ENCODE results near the gene PTPRN2. TPM values are rescaled to one million over a fixed set of nuclear protein-coding genes. Genes with fewer than 3 reads are reported as not detected.

The PTPRN2 gene
- total RNA-seq, 1 experiment from 2014 or later = 2.1 TPM

DNA sequence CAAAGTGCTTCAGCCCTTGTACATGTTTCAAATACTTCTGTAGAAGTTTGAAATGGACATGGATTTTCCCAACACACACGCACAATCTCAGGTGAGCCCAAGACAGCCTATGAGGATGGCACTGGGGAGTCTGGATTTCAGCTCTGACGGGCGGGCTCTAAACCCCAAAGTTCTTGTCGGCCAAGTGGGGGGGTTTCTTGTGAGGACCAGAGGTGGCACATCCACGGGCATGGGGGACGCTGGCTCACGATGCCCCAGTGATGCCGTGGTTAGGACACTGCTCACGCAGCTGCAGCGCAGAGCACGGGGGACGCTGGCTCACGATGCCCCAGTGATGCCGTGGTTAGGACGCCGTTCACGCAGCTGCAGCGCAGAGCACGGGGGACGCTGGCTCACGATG, 970.7 kb downstream of the PTPRN2 start:
- ChIA-PET CTCF (no interaction called here), POLR2A (no interaction called here), RAD21 (ENCODE audit: low non-redundant PET in 1 of 2, low total read pairs in 2 of 2, uncharacterized antibody in 2 of 2, unreplicated experiment in 2 of 2) (no interaction called here)
- no peak overlapping the region for H3K9ac ChIP-seq (ENCODE audit: low read length)
- no peaks in the 10 kb centered on the region for H3K4me1 ChIP-seq (ENCODE audit: control insufficient read depth in 1 of 2, insufficient read depth in 2 of 2, low read length in 2 of 2)
- H3K9me3 ChIP-seq (ENCODE audit: control insufficient read depth in 1 of 2, insufficient read depth in 1 of 2, low read depth in 1 of 2, low read length in 2 of 2) = no peaks in the 10 kb centered on the region
- DNase-seq (ENCODE audit: low read depth, low spot score) (no peak), ATAC-seq (no peak)
- BruUV-seq (replicated peaks) = no TSS peak
- no peaks in the 10 kb centered on the region for H3K27me3 ChIP-seq (ENCODE audit: insufficient read depth, low read length)
- H4K20me1 ChIP-seq (ENCODE audit: insufficient read depth) = no peaks in the 10 kb centered on the region
- H3K9me2 ChIP-seq (ENCODE audit: insufficient read depth) = no peaks in the 10 kb centered on the region
- intact Hi-C loops (cut with micrococcal nuclease) = no loop called here
- H2AFZ ChIP-seq (ENCODE audit: low read depth, low read length, poor library complexity, severe bottlenecking) = no peak overlapping the region
- H3K36me3 ChIP-seq (ENCODE audit: control insufficient read depth in 1 of 2, insufficient read depth in 2 of 2, low read length in 2 of 2) = no peaks in the 10 kb centered on the region
- no peaks in the 10 kb centered on the region for H3K79me2 ChIP-seq (ENCODE audit: insufficient read depth, low read length)
- no peak for TF ChIP-seq SP1 (IDR thresholded peaks at IDR 0.05; ENCODE audit: low read depth)
- TF ChIP-seq, protein P1, sequence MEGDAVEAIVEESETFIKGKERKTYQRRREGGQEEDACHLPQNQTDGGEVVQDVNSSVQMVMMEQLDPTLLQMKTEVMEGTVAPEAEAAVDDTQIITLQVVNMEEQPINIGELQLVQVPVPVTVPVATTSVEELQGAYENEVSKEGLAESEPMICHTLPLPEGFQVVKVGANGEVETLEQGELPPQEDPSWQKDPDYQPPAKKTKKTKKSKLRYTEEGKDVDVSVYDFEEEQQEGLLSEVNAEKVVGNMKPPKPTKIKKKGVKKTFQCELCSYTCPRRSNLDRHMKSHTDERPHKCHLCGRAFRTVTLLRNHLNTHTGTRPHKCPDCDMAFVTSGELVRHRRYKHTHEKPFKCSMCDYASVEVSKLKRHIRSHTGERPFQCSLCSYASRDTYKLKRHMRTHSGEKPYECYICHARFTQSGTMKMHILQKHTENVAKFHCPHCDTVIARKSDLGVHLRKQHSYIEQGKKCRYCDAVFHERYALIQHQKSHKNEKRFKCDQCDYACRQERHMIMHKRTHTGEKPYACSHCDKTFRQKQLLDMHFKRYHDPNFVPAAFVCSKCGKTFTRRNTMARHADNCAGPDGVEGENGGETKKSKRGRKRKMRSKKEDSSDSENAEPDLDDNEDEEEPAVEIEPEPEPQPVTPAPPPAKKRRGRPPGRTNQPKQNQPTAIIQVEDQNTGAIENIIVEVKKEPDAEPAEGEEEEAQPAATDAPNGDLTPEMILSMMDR (IDR thresholded peaks at IDR 0.05 in 2 of 3, conservative IDR thresholded peaks at IDR 0.05 in 1 of 3; ENCODE audit: borderline replicate concordance in 1 of 3, insufficient read depth in 1 of 3, low read depth in 2 of 3, low read length in 2 of 3) = no peak
- TF ChIP-seq ELF1 (IDR thresholded peaks at IDR 0.05; ENCODE audit: borderline replicate concordance, low read depth) = no peak
- no peak for TF ChIP-seq CEBPB (IDR thresholded peaks at IDR 0.05; ENCODE audit: low read depth)
- no peak for TF ChIP-seq RAD21 (IDR thresholded peaks at IDR 0.05; ENCODE audit: low read depth)
- H3K4me3 ChIP-seq (replicated peaks in 1 of 2; ENCODE audit: low read depth in 1 of 2, low read length in 2 of 2) = no peak overlapping the region
- H3K27ac ChIP-seq (ENCODE audit: low read depth, low read length) = no peak overlapping the region
- no peak overlapping the region for H3K4me2 ChIP-seq (ENCODE audit: low read length)

DNA sequence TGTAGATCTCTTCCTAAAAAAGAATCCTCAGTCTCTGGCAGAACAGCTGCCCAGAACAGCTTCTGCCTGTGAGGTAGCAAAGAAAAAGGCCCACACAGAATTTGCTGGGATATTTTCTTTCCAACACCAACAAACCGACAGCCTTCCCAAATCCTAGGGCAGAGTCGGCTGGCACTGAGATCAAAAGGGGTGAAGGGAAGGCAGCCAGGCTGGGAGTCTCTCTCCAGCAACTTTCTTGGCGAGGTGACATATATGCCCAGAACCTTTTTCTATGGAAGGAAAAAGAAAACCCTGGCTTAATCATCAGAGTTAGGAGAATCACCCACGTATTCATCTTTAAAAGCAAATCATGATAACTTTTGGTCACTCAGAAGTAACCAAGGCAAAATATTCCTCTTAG, 971.2 kb downstream of the PTPRN2 start:
- Histone ChIP-seq H4K20me1 (ENCODE audit: insufficient read depth) (no peaks in the 10 kb centered on the region), H3K4me1 (ENCODE audit: control insufficient read depth in 1 of 2, insufficient read depth in 2 of 2, low read length in 2 of 2) (no peaks in the 10 kb centered on the region), H3K79me2 (ENCODE audit: insufficient read depth, low read length) (no peaks in the 10 kb centered on the region), H3K4me3 (replicated peaks in 1 of 2; ENCODE audit: low read depth in 1 of 2, low read length in 2 of 2) (no peak overlapping the region), H3K9me3 (ENCODE audit: control insufficient read depth in 1 of 2, insufficient read depth in 1 of 2, low read depth in 1 of 2, low read length in 2 of 2) (no peaks in the 10 kb centered on the region), H2AFZ (ENCODE audit: low read depth, low read length, poor library complexity, severe bottlenecking) (no peak overlapping the region), H3K9ac (ENCODE audit: low read length) (no peak overlapping the region), H3K9me2 (ENCODE audit: insufficient read depth) (no peaks in the 10 kb centered on the region), H3K36me3 (ENCODE audit: control insufficient read depth in 1 of 2, insufficient read depth in 2 of 2, low read length in 2 of 2) (no peaks in the 10 kb centered on the region), H3K27me3 (ENCODE audit: insufficient read depth, low read length) (no peaks in the 10 kb centered on the region), H3K4me2 (ENCODE audit: low read length) (no peak overlapping the region), H3K27ac (ENCODE audit: low read depth, low read length) (no peak overlapping the region)
- RAD21 ChIA-PET (ENCODE audit: low non-redundant PET in 1 of 2, low total read pairs in 2 of 2, uncharacterized antibody in 2 of 2, unreplicated experiment in 2 of 2) = no interaction called here
- BruUV-seq (replicated peaks) = no TSS peak
- no peak for TF ChIP-seq SRF (IDR thresholded peaks at IDR 0.05; ENCODE audit: low read depth)
- ATAC-seq (no peak), DNase-seq (ENCODE audit: low read depth, low spot score) (no peak)
- CTCF ChIA-PET = no interaction called here
- intact Hi-C loops (cut with micrococcal nuclease) = no loop called here
- POLR2A ChIA-PET = no interaction called here
